ENCODE results near the gene ACVRL1.
A peak's percentile ranks its signal among the peaks of the same experiment; 100 is the strongest.

DNA sequence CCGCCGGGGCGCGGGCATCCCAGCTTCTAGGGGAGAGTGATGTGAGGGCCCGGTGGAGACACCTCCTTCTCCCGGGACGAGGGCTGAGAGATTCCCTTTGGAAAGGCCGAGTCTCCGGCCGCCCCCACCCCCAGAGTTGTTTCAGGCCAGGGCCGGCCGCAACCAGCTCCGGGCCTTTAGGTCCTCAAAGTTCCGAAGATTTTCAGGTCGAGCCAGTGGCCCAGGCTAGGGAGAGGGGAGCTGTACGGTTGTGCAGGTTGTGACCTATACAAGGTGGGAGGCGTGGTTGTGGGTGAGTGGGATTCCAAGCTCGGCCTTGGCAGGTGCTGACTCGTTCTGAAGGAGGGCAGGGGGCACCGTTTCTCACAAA is 37.8 kb upstream of the ACVRL1 start:
- TF ChIP-seq CTCF (IDR thresholded peaks at IDR 0.05) (no peak), EZH2phosphoT487 (IDR thresholded peaks at IDR 0.05) (no peak), EZH2 (IDR thresholded peaks at IDR 0.05) (peak; percentile 62)

Data from neural progenitor cell (in vitro differentiated cells).